ENCODE measurements around the gene EEF1G. TPM values are rescaled to one million over a fixed set of nuclear protein-coding genes. Genes with fewer than 3 reads are reported as not detected.

The EEF1G gene
- total RNA-seq, 1 donor from 2014 or later, result 735 TPM

DNA sequence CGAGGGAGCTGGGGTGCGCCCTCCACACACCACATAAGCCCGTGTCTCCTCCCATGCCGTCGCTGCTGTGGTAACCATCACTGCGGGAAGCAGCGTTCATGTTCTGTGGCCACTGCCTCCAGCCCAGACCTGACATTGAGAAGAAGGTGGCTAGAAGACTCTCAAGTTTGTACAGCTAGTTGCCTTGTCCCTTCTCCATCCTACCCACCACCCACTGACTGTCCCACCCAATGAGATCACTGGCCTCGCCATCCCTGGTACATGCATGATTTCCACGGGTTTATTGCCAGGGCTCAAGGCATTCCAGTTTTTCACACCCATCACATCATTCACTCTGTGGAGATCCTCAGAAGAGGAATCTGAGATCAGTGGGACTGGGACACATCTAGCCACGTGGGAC is 60.1 kb downstream of the EEF1G start:
- DNase-seq (ENCODE audit: low spot score), result no peak
- intact Hi-C loops (cut with DNase I), result no loop called here

DNA sequence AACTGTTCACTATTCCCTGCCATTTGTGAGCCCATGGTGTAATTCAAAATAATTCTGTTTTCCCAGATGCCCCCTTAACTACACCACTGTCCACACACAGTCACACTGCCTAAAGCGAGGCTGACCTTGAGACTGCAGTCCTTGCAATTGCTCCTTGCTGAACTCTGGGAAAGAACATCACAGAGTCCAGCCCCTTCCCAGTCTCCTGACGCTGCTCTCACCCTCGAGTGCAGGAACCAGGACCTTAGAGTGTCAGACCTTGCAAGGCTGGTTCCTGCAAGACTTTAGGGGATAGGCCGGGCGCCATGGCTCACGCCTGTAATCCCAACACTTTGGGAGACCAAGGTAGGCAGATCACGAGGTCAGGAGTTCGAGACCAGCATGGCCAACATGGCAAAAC is 60.7 kb downstream of the EEF1G start:
- DNase-seq (ENCODE audit: low spot score), result no peak

More for the DNA sequence above, 60.7 kb downstream of the EEF1G start:
- intact Hi-C loops (cut with DNase I), result no loop called here

Small RNA genes within 50 kb of the gene (microRNA-seq; reads per million reads assigned to microRNA genes)
- gene MIR6747, result not detected

Other genes starting within 250 kb of the EEF1G start
- 9.2 TPM for gene ASRGL1, start 236.4 kb downstream of the EEF1G start, total RNA-seq
- not detected for gene SCGB1A1, start 154.9 kb downstream of the EEF1G start, total RNA-seq
- gene AHNAK, start 27.1 kb downstream of the EEF1G start, total RNA-seq, result 485 TPM
- 11.7 TPM for gene TUT1, start 17.6 kb upstream of the EEF1G start, total RNA-seq
- 36.8 TPM for gene MTA2, start 28.0 kb upstream of the EEF1G start, total RNA-seq
- gene EML3, start 38.9 kb upstream of the EEF1G start, total RNA-seq, result 29.6 TPM
- 6.0 TPM for gene ROM1, start 39.4 kb upstream of the EEF1G start, total RNA-seq
- 16.0 TPM for gene B3GAT3, start 48.1 kb upstream of the EEF1G start, total RNA-seq
- 99.8 TPM for gene GANAB, start 72.7 kb upstream of the EEF1G start, total RNA-seq
- gene INTS5, start 79.4 kb upstream of the EEF1G start, total RNA-seq, result 10.0 TPM
- gene C11orf98, start 91.3 kb upstream of the EEF1G start, total RNA-seq, result 25.4 TPM
- 7.5 TPM for gene CSKMT, start 91.4 kb upstream of the EEF1G start, total RNA-seq
- gene UQCC3, start 97.8 kb upstream of the EEF1G start, total RNA-seq, result 6.9 TPM
- 2.4 TPM for gene LBHD1, start 98.4 kb upstream of the EEF1G start, total RNA-seq
- 62.9 TPM for gene UBXN1, start 105.2 kb upstream of the EEF1G start, total RNA-seq
- 2.9 TPM for gene LRRN4CL, start 115.6 kb upstream of the EEF1G start, total RNA-seq
- 13.3 TPM for gene BSCL2, start 133.5 kb upstream of the EEF1G start, total RNA-seq
- gene GNG3, start 133.8 kb upstream of the EEF1G start, total RNA-seq, result 0.27 TPM
- gene HNRNPUL2, start 153.6 kb upstream of the EEF1G start, total RNA-seq, result 34.8 TPM
- 13.6 TPM for gene TTC9C, start 154.6 kb upstream of the EEF1G start, total RNA-seq
- gene ZBTB3, start 180.3 kb upstream of the EEF1G start, total RNA-seq, result 10.9 TPM
- 45.3 TPM for gene POLR2G, start 187.7 kb upstream of the EEF1G start, total RNA-seq
- gene TAF6L, start 197.5 kb upstream of the EEF1G start, total RNA-seq, result 9.7 TPM
- 12.0 TPM for gene TMEM179B, start 213.5 kb upstream of the EEF1G start, total RNA-seq
- gene TMEM223, start 218.1 kb upstream of the EEF1G start, total RNA-seq, result 17.7 TPM
- gene NXF1, start 231.5 kb upstream of the EEF1G start, total RNA-seq, result 36.7 TPM

All from cardiac septum (tissue), 1 donor.